ENCODE results near the gene MYOCD.

MYOCD gene

GRCh38 chr17:12808723-12809122, 143.0 kb downstream of the MYOCD start:
- no peaks in the 10 kb centered on the region for H3K36me3 ChIP-seq (ENCODE audit: insufficient read depth, low read length)
- no peaks in the 10 kb centered on the region for H3K27me3 ChIP-seq (ENCODE audit: insufficient read depth, low read length)
- no peak overlapping the region for H2AFZ ChIP-seq (ENCODE audit: low read length)
- H3K9ac ChIP-seq (ENCODE audit: low read length) = no peak overlapping the region
- H3F3A ChIP-seq (ENCODE audit: insufficient read depth, low read length) = no peaks in the 10 kb centered on the region
- H3K4me1 ChIP-seq (ENCODE audit: insufficient read depth, low read length, severe bottlenecking) = peaks cover 6% of the 10 kb centered on the region
- no peak for TF ChIP-seq CTCF (IDR thresholded peaks at IDR 0.05; ENCODE audit: low read length)
- TF ChIP-seq EZH2 (IDR thresholded peaks at IDR 0.05; ENCODE audit: borderline replicate concordance, low read length) = no peak
- no peak overlapping the region for H3K4me2 ChIP-seq (ENCODE audit: low read length)
- no peaks in the 10 kb centered on the region for H3K9me3 ChIP-seq (ENCODE audit: low read length)
- no peaks in the 10 kb centered on the region for H3K79me2 ChIP-seq (ENCODE audit: insufficient read depth, low read length)
- H4K20me1 ChIP-seq (ENCODE audit: insufficient read depth, low read length) = no peaks in the 10 kb centered on the region
- no peak overlapping the region for H3K27ac ChIP-seq (ENCODE audit: low read depth, low read length, poor library complexity, severe bottlenecking)
- no peaks in the 10 kb centered on the region for H3K9me2 ChIP-seq (ENCODE audit: low read depth, low read length)
- H3K4me3 ChIP-seq (ENCODE audit: low read depth, low read length, poor library complexity, severe bottlenecking) = no peak overlapping the region

- TF ChIP-seq CTCF (IDR thresholded peaks at IDR 0.05; ENCODE audit: low read length) = no peak
- no peaks in the 10 kb centered on the region for H3K79me2 ChIP-seq (ENCODE audit: insufficient read depth, low read length)
- no peak overlapping the region for H3K4me2 ChIP-seq (ENCODE audit: low read length)
- no peaks in the 10 kb centered on the region for H3K9me3 ChIP-seq (ENCODE audit: low read length)
- H3K27me3 ChIP-seq (ENCODE audit: insufficient read depth, low read length) = no peaks in the 10 kb centered on the region
- H3K9ac ChIP-seq (ENCODE audit: low read length) = no peak overlapping the region
- no peak overlapping the region for H3K27ac ChIP-seq (ENCODE audit: low read depth, low read length, poor library complexity, severe bottlenecking)
- H3K4me1 ChIP-seq (ENCODE audit: insufficient read depth, low read length, severe bottlenecking) = peaks cover 36% of the 10 kb centered on the region
- H3K36me3 ChIP-seq (ENCODE audit: insufficient read depth, low read length) = no peaks in the 10 kb centered on the region
- H2AFZ ChIP-seq (ENCODE audit: low read length) = no peak overlapping the region
- H3K4me3 ChIP-seq (ENCODE audit: low read depth, low read length, poor library complexity, severe bottlenecking) = no peak overlapping the region
- no peaks in the 10 kb centered on the region for H4K20me1 ChIP-seq (ENCODE audit: insufficient read depth, low read length)
- no peaks in the 10 kb centered on the region for H3F3A ChIP-seq (ENCODE audit: insufficient read depth, low read length)
- H3K9me2 ChIP-seq (ENCODE audit: low read depth, low read length) = no peaks in the 10 kb centered on the region
Observed at GRCh38 chr17:12812877-12813276, 147.2 kb downstream of the MYOCD start.

GRCh38 chr17:12813664-12814063, 148.0 kb downstream of the MYOCD start:
- Histone ChIP-seq H3K4me1 (ENCODE audit: insufficient read depth, low read length, severe bottlenecking) (peaks cover 36% of the 10 kb centered on the region), H3K9me3 (ENCODE audit: low read length) (no peaks in the 10 kb centered on the region), H3K4me2 (ENCODE audit: low read length) (no peak overlapping the region), H3K36me3 (ENCODE audit: insufficient read depth, low read length) (no peaks in the 10 kb centered on the region), H3K9me2 (ENCODE audit: low read depth, low read length) (no peaks in the 10 kb centered on the region), H3K27ac (ENCODE audit: low read depth, low read length, poor library complexity, severe bottlenecking) (no peak overlapping the region), H3K27me3 (ENCODE audit: insufficient read depth, low read length) (no peaks in the 10 kb centered on the region), H3K79me2 (ENCODE audit: insufficient read depth, low read length) (no peaks in the 10 kb centered on the region), H3K4me3 (ENCODE audit: low read depth, low read length, poor library complexity, severe bottlenecking) (no peak overlapping the region), H4K20me1 (ENCODE audit: insufficient read depth, low read length) (no peaks in the 10 kb centered on the region), H3F3A (ENCODE audit: insufficient read depth, low read length) (no peaks in the 10 kb centered on the region), H2AFZ (ENCODE audit: low read length) (no peak overlapping the region), H3K9ac (ENCODE audit: low read length) (no peak overlapping the region)
- TF ChIP-seq EZH2 (IDR thresholded peaks at IDR 0.05; ENCODE audit: borderline replicate concordance, low read length) (no peak), CTCF (IDR thresholded peaks at IDR 0.05; ENCODE audit: low read length) (no peak)

Measured in OCI-LY1 (cell line).